Measurements from ENCODE around the gene CCDC141.
"Not testable (repeated sequence)": the region's sequence is repeated elsewhere in the genome, so short reads cannot be mapped to it uniquely, and the experiment has no call there.

The CCDC141 gene

DNA sequence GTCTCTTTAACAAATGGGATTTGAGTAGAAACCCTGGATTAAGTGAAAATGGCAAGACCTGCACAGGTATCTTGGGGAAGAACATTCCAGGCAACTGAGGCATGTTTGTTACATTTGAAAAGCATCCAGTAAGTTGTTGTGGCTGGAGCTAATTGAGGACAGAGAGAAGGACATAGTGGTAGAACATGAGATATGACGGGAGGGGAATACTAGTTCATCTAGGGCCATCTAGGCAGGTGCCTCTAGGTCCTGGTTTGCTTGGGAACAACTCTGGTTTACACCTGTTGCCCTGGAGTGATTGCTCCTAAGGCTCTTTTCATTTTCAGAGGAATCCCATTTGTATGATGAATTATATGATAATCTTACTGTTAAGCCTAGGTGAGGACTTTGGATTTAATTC lies 19.7 kb upstream of the CCDC141 start:
- Histone ChIP-seq H3K4me3 (ENCODE audit: low read length in 2 of 2) (no peak overlapping the region), H3K9me3 (ENCODE audit: control insufficient read depth in 2 of 2, low read length in 2 of 2) (no peaks in the 10 kb centered on the region), H3K27ac (ENCODE audit: low read depth in 2 of 2, low read length in 2 of 2) (no peak overlapping the region), H3K4me1 (ENCODE audit: control insufficient read depth in 2 of 2, insufficient read depth in 2 of 2, low read length in 2 of 2) (no peaks in the 10 kb centered on the region), H3K27me3 (ENCODE audit: control insufficient read depth in 2 of 2, insufficient read depth in 2 of 2, low read length in 2 of 2) (no peaks in the 10 kb centered on the region), H3K9ac (ENCODE audit: low read depth in 1 of 2, low read length in 2 of 2) (no peak overlapping the region), H3K36me3 (ENCODE audit: control insufficient read depth in 2 of 2, insufficient read depth in 2 of 2, low read length in 2 of 2) (no peaks in the 10 kb centered on the region)

DNA sequence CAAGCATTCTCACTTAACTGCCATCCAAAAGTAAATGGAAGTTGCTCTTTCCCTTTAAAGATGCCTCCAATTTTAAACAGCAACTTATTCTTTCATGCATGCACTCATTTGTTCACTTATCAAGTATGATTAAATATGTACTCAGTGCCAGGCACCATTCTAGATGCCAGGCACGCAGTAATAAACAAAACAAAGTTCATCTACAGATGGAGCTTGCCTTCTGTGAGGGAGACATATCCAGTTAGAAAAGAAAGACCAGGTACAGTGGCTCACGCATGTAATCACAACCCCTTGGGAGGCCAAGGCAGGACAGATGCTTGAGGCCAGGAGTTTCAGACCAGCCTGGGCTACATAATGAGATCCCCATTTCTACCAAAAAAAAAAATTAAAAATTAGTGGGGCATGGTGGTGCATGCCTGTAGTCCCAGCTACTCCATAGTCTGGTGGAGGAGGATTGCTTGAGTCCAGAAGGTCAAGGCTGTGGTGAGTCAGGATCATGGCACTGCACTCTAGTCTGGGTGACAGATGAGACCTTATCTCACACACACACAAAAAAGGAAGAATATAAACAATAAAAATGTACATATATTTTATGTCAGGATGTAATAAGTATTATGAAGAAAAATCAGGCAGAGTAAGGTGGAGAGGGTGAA lies 19.2 kb upstream of the CCDC141 start:
- Histone ChIP-seq H3K27ac (ENCODE audit: low read depth in 2 of 2, low read length in 2 of 2) (no peak overlapping the region), H3K4me1 (ENCODE audit: control insufficient read depth in 2 of 2, insufficient read depth in 2 of 2, low read length in 2 of 2) (no peaks in the 10 kb centered on the region), H3K27me3 (ENCODE audit: control insufficient read depth in 2 of 2, insufficient read depth in 2 of 2, low read length in 2 of 2) (no peaks in the 10 kb centered on the region), H3K36me3 (ENCODE audit: control insufficient read depth in 2 of 2, insufficient read depth in 2 of 2, low read length in 2 of 2) (no peaks in the 10 kb centered on the region), H3K9me3 (ENCODE audit: control insufficient read depth in 2 of 2, low read length in 2 of 2) (no peaks in the 10 kb centered on the region), H3K4me3 (ENCODE audit: low read length in 2 of 2) (no peak overlapping the region), H3K9ac (ENCODE audit: low read depth in 1 of 2, low read length in 2 of 2) (no peak overlapping the region)

DNA sequence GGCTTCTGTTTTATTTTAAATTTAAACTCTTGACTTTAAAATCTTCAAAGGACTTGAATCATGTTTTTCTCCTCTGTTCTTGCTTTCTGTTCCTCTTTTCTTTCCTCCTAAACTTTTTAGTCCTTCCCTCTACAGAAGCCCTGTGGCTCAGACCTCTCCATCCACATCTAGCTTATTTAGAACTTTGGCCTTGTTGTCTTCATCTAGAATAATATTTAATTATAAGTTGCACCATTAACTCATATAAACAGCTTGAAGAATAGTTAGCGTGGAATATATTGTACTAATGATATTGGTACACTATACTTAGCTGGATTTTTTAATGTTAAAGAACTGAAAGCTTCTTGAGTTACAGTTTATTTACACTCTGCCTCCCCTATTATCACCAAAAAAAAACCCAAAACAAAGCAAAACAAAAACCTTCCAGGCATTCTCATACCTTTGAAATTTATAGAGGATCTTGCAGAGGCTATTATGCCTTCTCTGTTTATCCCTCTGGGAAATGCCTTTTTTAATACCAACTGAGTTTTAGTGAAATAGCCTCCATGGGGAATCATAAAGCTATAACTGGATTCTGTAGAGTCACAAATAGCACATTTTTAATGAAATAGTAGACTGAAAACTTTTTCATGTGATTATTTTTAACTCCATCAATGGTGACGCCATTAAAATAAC lies 9.2 kb upstream of the CCDC141 start:
- Histone ChIP-seq H3K9me3 (ENCODE audit: control insufficient read depth in 2 of 2, low read length in 2 of 2) (no peaks in the 10 kb centered on the region), H3K27me3 (ENCODE audit: control insufficient read depth in 2 of 2, insufficient read depth in 2 of 2, low read length in 2 of 2) (no peaks in the 10 kb centered on the region), H3K4me3 (ENCODE audit: low read length in 2 of 2) (no peak overlapping the region), H3K36me3 (ENCODE audit: control insufficient read depth in 2 of 2, insufficient read depth in 2 of 2, low read length in 2 of 2) (no peaks in the 10 kb centered on the region), H3K4me1 (ENCODE audit: control insufficient read depth in 2 of 2, insufficient read depth in 2 of 2, low read length in 2 of 2) (no peaks in the 10 kb centered on the region), H3K9ac (ENCODE audit: low read depth in 1 of 2, low read length in 2 of 2) (no peak overlapping the region), H3K27ac (ENCODE audit: low read depth in 2 of 2, low read length in 2 of 2) (no peak overlapping the region)

DNA sequence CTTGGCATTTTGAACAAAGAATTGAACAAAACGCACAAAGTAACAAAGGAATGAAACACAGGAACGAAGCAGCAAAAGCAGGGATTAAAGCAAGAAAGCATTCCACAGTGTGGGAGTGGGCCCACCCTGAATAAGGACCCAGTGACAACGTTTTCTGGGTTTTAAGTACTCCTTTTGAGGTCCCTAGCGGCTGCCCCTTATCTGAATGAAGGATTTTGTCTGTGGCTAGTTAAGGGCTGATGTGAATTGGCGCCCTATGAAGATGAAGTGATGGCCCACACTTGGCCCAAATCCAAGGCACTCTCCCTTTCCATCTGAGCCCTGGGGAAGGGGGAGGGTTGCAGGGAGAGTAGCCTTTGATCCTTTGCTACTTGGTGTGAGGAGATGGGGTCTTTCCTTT lies 7.8 kb upstream of the CCDC141 start:
- H3K27me3 ChIP-seq (ENCODE audit: control insufficient read depth in 2 of 2, insufficient read depth in 2 of 2, low read length in 2 of 2): no peaks in the 10 kb centered on the region
- no peak overlapping the region for H3K27ac ChIP-seq (ENCODE audit: low read depth in 2 of 2, low read length in 2 of 2)
- H3K4me3 ChIP-seq (ENCODE audit: low read length in 2 of 2): no peak overlapping the region
- H3K36me3 ChIP-seq (ENCODE audit: control insufficient read depth in 2 of 2, insufficient read depth in 2 of 2, low read length in 2 of 2): no peaks in the 10 kb centered on the region
- no peak overlapping the region for H3K9ac ChIP-seq (ENCODE audit: low read depth in 1 of 2, low read length in 2 of 2)
- H3K9me3 ChIP-seq (ENCODE audit: control insufficient read depth in 2 of 2, low read length in 2 of 2): no peaks in the 10 kb centered on the region
- H3K4me1 ChIP-seq (ENCODE audit: control insufficient read depth in 2 of 2, insufficient read depth in 2 of 2, low read length in 2 of 2): no peaks in the 10 kb centered on the region

DNA sequence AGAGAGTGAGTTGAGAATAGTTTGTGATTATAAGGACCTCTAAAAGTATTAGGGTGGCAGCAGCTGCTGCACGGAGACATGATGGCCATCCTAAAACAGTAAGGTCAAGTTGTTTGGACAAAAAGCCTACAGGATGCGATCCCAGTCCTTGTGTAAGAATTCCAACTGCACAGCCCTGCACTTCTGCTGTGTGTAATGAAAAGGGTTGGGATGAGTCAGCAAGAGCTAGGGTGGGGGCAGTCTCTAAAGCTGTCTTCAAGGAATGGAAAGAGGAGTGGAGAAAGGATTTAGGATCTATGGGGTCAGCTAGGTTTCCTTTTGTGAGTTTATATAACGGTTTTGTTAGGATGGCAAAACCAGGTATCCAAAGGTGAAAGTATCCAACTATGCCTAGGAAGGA lies 3.6 kb upstream of the CCDC141 start:
- H3K27me3 ChIP-seq (ENCODE audit: control insufficient read depth in 2 of 2, insufficient read depth in 2 of 2, low read length in 2 of 2); H3K9me3 ChIP-seq (ENCODE audit: control insufficient read depth in 2 of 2, low read length in 2 of 2); H3K27ac ChIP-seq (ENCODE audit: low read depth in 2 of 2, low read length in 2 of 2); H3K4me1 ChIP-seq (ENCODE audit: control insufficient read depth in 2 of 2, insufficient read depth in 2 of 2, low read length in 2 of 2); H3K9ac ChIP-seq (ENCODE audit: low read depth in 1 of 2, low read length in 2 of 2); H3K36me3 ChIP-seq (ENCODE audit: control insufficient read depth in 2 of 2, insufficient read depth in 2 of 2, low read length in 2 of 2); H3K4me3 ChIP-seq (ENCODE audit: low read length in 2 of 2): not testable (repeated sequence)

DNA sequence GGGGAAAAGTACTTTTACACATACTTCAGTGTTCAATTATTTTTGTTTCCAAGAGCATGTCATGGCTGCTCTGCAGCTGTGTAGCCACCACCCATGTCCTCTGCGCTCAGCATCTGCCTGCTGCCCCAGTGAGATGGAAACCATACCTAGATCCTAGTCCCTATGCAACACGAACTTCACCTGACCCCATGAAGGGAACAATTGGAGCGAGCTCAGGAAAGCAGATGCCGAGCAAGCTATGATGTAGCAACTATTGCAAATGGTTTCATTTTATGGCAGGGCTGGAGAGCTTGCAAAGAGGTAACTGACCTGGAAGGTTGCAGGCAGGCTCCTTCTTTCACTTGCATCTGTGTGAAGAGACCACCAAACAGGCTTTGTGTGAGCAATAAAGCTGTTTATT lies 1.3 kb upstream of the CCDC141 start:
- Histone ChIP-seq H3K9ac (ENCODE audit: low read depth in 1 of 2, low read length in 2 of 2) (no peak overlapping the region), H3K27ac (ENCODE audit: low read depth in 2 of 2, low read length in 2 of 2) (no peak overlapping the region), H3K4me1 (ENCODE audit: control insufficient read depth in 2 of 2, insufficient read depth in 2 of 2, low read length in 2 of 2) (peaks cover 0 to 2% of the 10 kb centered on the region in 2 donors), H3K4me3 (ENCODE audit: low read length in 2 of 2) (no peak overlapping the region), H3K9me3 (ENCODE audit: control insufficient read depth in 2 of 2, low read length in 2 of 2) (no peaks in the 10 kb centered on the region), H3K27me3 (ENCODE audit: control insufficient read depth in 2 of 2, insufficient read depth in 2 of 2, low read length in 2 of 2) (no peaks in the 10 kb centered on the region), H3K36me3 (ENCODE audit: control insufficient read depth in 2 of 2, insufficient read depth in 2 of 2, low read length in 2 of 2) (no peaks in the 10 kb centered on the region)

DNA sequence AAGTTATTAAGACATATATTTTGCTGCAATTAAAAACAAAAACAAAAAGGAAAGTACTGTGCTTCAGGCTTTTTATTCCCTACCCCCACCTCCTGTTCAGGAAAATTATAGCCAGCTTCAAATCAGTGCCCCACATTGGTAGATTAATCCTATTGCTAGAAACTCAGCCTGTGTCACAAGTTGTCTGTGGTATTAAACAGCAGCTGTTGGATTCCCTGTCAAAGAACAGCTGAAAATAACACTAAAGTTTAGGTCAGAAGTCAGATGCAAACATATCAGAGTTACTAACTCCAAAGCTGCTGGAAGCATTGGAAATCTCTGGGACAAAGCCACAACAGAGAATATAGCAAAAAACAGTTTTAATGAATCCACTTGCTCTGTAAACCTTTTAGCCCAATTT lies 818 bp upstream of the CCDC141 start:
- H3K9ac ChIP-seq (ENCODE audit: low read depth in 1 of 2, low read length in 2 of 2): no peak overlapping the region
- no peaks in the 10 kb centered on the region for H3K27me3 ChIP-seq (ENCODE audit: control insufficient read depth in 2 of 2, insufficient read depth in 2 of 2, low read length in 2 of 2)
- H3K4me1 ChIP-seq (ENCODE audit: control insufficient read depth in 2 of 2, insufficient read depth in 2 of 2, low read length in 2 of 2): peaks cover 0 to 2% of the 10 kb centered on the region in 2 donors
- H3K27ac ChIP-seq (ENCODE audit: low read depth in 2 of 2, low read length in 2 of 2): no peak overlapping the region
- H3K9me3 ChIP-seq (ENCODE audit: control insufficient read depth in 2 of 2, low read length in 2 of 2): no peaks in the 10 kb centered on the region
- H3K36me3 ChIP-seq (ENCODE audit: control insufficient read depth in 2 of 2, insufficient read depth in 2 of 2, low read length in 2 of 2): no peaks in the 10 kb centered on the region
- no peak overlapping the region for H3K4me3 ChIP-seq (ENCODE audit: low read length in 2 of 2)

DNA sequence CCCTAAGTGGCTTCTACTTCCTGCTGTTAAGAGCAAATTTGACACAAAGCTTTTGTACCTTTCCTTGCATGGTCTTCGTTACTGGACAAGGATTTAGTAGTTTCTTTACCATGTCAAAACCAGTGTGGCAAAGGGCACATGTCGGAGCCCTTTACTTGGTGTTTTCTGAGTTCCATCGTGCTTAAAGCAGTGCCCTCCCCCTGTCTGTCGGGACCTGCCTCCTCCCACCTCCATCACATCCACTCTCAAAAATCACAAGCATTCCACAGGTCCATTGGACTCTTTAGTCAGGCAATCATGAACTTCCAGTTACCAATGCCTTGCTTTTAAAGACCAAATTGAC lies 763 bp downstream of the CCDC141 start:
- Histone ChIP-seq H3K27ac (ENCODE audit: low read depth in 2 of 2, low read length in 2 of 2) (no peak overlapping the region), H3K4me3 (ENCODE audit: low read length in 2 of 2) (peak overlapping the region; percentile 14 to 62), H3K9me3 (ENCODE audit: control insufficient read depth in 2 of 2, low read length in 2 of 2) (no peaks in the 10 kb centered on the region), H3K27me3 (ENCODE audit: control insufficient read depth in 2 of 2, insufficient read depth in 2 of 2, low read length in 2 of 2) (no peaks in the 10 kb centered on the region), H3K36me3 (ENCODE audit: control insufficient read depth in 2 of 2, insufficient read depth in 2 of 2, low read length in 2 of 2) (no peaks in the 10 kb centered on the region), H3K9ac (ENCODE audit: low read depth in 1 of 2, low read length in 2 of 2) (peak overlapping the region in 1 of 2 donors; percentile 36), H3K4me1 (ENCODE audit: control insufficient read depth in 2 of 2, insufficient read depth in 2 of 2, low read length in 2 of 2) (peaks cover 0 to 2% of the 10 kb centered on the region in 2 donors)

DNA sequence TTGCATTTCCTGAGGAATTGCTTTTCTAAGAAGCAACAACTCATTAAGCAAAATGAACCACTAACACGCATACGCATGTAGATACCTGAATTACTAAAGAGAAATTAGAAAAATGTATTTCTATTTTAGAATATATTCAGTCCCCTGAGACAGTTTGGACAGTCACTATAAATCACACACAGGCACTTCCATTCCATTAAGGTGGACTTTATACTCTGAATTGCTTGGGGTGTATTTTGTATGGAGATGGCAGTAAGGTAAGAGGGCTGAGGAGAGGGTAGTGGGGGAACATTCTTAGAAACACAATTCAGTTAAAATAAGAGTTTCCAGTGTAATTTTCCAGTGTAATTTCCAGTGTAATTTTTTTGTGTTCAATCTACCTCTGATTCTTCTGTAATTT lies 1.8 kb downstream of the CCDC141 start:
- no peak overlapping the region for H3K4me3 ChIP-seq (ENCODE audit: low read length in 2 of 2)
- H3K27ac ChIP-seq (ENCODE audit: low read depth in 2 of 2, low read length in 2 of 2): no peak overlapping the region
- H3K36me3 ChIP-seq (ENCODE audit: control insufficient read depth in 2 of 2, insufficient read depth in 2 of 2, low read length in 2 of 2): no peaks in the 10 kb centered on the region
- no peaks in the 10 kb centered on the region for H3K9me3 ChIP-seq (ENCODE audit: control insufficient read depth in 2 of 2, low read length in 2 of 2)
- H3K4me1 ChIP-seq (ENCODE audit: control insufficient read depth in 2 of 2, insufficient read depth in 2 of 2, low read length in 2 of 2): peaks cover 0 to 2% of the 10 kb centered on the region in 2 donors
- no peak overlapping the region for H3K9ac ChIP-seq (ENCODE audit: low read depth in 1 of 2, low read length in 2 of 2)
- H3K27me3 ChIP-seq (ENCODE audit: control insufficient read depth in 2 of 2, insufficient read depth in 2 of 2, low read length in 2 of 2): no peaks in the 10 kb centered on the region

DNA sequence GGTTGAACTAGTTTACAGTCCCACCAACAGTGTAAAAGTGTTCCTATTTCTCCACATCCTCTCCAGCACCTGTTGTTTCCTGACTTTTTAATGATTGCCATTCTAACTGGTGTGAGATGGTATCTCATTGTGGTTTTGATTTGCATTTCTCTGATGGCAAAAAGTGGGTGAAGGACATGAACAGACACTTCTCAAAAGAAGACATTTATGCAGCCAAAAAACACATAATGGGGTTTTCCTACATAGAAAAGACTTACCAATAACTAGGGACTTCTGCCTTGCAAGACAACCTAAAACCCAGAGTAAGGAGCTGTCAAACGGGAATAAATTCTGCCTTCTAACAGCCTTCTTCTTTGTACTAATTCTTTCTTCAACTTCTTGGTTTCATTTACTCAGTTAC lies 4.3 kb downstream of the CCDC141 start:
- not testable (repeated sequence) for H3K9me3 ChIP-seq (ENCODE audit: control insufficient read depth in 2 of 2, low read length in 2 of 2); H3K4me1 ChIP-seq (ENCODE audit: control insufficient read depth in 2 of 2, insufficient read depth in 2 of 2, low read length in 2 of 2); H3K36me3 ChIP-seq (ENCODE audit: control insufficient read depth in 2 of 2, insufficient read depth in 2 of 2, low read length in 2 of 2); H3K9ac ChIP-seq (ENCODE audit: low read depth in 1 of 2, low read length in 2 of 2); H3K27me3 ChIP-seq (ENCODE audit: control insufficient read depth in 2 of 2, insufficient read depth in 2 of 2, low read length in 2 of 2); H3K27ac ChIP-seq (ENCODE audit: low read depth in 2 of 2, low read length in 2 of 2); H3K4me3 ChIP-seq (ENCODE audit: low read length in 2 of 2)
